Measurements from ENCODE around the gene SLC35F2.
"Not testable (repeated sequence)": the region's sequence is repeated elsewhere in the genome, so short reads cannot be mapped to it uniquely, and the experiment has no call there.

Gene SLC35F2

DNA sequence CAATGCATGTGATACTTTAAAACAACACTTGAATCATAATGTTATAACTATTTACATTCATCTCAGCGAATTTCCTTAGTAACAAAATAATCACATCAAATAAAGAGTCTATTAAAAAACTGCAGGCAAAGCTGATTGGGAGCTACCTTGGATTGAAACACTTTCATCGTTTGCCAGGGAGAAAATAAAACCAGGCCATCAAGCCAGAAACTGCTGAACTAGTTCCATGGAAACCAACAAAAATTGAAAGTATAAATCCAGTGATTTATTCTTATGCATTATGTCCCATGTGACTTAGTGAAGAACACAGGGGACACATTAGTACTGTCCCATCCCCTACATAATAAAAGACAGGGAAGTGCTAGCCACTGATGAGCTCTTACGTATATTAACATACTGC, 21.7 kb downstream of the SLC35F2 start:
- no peak for DNase-seq

DNA sequence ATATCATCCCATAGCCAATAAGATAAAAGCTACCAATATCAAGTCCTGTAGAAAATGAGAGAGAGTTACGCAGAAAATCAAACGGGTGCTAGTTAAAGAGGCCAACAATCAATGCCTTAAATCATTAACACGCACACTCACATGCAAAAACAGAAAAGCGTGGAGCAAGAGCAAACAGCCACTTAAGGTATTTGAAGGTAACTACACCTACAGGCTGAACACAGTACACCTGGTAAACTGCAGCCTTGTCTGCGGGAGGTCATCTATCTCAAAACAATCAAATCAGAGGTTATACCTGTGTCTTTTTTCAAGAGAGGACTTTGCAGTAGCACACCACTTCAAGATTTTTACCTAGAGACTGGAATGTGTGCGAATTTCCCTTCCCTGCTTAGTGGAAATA, 23.6 kb downstream of the SLC35F2 start:
- no peak for DNase-seq

DNA sequence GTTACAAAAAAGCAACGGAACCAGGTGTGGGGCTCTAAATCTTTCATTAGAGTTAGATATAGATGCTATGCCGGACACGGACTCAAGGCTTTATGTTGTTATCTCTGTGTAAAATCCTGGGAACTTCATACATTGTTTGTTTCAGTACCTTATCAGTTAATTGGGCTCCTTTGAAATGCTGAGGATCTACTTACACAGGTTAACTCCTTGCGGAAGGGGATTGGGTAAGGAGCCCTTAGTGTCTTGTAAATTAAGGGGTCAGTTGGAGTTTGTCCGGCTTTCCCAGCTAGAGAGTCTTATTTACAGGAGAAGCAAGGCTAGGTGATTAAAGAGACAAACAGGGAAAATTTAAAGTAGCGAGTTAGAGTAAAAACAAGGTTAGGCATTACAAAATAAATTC, 24.7 kb downstream of the SLC35F2 start:
- DNase-seq: not testable (repeated sequence)

DNA sequence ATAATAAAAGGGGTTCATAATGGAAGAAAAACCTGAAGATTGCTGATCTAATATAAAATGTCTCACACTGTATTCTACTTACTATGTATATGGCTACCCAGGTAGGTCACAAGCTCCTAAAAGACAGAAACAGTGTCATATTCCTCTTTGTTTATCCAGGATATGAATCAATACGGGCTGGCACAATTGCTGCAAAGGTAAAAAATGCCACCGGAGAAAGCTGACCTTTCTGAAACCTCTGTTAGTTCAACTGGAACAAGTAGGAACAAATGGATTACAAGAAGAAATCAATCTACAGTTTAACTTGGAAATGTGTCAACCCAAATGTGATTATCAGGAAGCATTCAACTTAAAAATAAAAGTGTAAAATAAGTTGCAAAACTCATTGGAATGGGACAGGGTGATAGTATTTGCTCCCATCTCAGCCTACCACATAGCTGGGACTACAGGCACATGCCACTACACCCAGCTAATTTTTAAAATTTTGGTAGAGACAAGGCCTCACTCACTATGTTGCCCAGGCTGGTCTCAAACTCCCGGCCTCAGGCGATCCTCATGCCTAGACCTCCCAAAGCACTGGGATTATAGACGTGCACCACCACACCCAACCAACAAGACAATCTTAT, 27.6 kb downstream of the SLC35F2 start:
- no peak for DNase-seq

DNA sequence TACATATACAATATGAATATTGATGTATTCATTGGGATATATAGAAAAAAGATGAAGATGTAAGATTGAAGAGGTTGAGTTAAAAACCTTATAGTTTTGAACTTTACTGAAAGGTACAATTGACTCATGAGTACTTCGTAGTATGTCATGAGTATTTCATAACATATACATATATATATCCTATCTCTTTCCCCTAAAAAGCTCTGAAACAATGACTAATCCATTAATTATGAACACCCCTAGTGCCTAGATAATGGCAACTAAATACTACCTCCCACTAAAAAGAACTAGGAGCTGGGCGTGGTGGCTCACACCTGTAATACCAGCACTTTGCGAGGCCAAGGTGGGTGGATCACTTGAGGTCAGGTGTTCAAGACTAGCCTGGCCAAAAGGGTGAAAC, 31.5 kb downstream of the SLC35F2 start:
- DNase-seq: no peak

DNA sequence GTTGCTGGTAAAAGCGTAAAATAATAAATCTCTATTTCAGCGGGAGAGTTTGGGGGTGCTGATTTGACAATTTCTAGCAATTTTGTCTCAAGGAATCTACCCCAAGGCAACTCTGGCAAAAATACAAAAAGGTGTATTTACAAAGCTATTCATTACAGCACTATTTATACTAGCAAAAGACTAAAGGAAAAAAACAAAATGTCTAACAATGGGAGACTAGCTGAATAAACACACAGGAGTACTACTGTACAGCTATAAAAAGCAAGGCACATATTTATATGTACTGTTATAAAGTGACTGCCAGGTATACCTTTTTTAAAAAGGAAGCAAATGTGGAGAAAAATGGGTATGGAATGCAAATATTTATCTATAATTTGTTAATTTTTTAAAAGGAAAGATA, 32.7 kb downstream of the SLC35F2 start:
- DNase-seq: no peak

DNA sequence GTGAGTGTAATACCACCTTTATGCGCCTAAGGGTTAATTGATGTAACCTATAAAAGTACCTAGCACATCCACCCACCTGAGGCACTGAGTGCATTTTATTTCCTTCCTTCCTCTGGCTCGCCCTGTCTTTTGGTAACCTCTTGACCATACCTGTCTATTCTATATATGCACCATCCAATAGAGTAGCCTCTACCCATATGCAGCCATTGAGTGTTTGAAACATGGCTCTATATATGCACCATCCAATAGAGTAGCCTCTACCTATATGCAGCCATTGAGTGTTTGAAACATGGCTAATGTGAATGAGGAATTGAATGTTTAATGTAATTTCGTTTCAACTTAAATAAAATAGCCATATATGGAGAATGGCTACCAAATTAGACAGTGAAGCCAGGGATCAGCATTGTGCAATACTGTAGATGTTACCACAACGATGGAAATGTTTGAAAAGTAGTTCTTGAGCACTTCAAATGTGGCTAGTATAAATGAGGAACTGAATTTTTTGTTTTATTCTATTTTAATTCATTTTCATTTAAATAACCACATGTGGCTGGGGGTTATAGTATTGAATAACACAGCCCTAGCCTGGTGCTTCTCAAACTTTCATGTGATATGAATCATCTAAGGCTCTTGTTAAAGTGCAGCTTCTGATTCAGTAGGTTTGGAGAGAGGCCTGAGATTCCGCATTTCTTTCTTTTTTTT, 33.8 kb downstream of the SLC35F2 start:
- no peak for DNase-seq

DNA sequence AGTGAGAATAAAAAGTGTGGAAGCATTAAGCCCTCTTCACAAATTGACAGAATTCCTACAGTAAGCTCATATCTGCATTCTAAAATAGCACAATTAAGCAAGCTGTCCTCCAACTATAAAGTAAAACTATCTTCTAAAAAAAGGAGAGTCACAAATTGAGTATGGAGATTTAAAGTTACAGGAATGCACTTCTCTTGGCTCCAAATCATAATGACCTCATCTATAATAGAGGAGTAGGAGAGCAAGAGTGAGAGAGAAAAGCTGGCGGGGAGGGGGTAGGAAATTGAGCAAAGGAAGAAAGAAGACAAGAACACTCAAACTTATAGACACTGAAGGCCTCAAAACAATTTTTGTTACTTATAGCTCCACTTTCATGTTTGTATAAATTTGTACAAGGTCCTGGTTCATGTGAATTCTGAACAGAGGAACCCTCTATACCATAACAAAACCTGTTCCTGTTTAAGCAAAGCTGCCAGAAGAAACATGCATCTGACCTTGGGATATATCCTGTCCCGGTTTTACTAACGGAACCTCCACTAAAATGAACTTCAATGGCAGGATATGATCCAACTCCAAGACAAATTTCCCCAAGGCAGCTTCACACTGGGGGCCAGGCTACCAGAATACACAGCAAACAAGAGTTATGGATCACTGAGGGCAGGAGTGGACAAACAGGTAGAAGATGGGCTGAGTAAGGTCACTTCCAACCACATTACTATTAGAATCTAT, 37.2 kb downstream of the SLC35F2 start:
- DNase-seq: no peak

DNA sequence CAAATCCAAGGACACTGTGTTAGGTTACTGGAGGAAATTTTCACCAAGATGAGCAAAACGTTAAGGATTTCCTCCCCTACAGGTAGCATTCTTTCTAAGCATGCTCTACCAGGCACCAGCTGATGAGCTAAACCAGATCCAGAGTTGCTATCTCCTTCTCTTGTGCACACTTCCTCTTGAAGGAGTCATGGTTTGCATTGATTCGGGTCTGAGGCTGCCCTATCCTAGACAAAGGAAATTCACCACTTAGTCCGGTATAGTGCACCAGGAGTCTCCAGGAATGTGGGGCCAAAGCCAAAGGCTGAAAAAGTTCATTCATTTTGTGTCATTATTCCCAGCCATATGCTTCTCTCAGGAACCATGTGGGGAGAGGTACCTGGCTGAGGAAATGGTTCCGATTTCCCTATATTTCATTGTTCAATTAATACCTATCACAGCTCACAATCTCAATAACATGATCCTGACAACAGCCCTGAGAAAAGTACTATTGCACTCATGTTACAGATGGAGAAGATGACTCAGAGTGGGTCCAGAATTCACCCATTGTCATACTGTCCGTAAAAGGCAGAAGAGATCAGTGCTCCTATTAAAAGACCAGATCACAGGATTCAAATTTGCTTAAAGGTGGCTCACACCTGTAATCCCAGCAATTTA, 39.1 kb downstream of the SLC35F2 start:
- no peak for DNase-seq

DNA sequence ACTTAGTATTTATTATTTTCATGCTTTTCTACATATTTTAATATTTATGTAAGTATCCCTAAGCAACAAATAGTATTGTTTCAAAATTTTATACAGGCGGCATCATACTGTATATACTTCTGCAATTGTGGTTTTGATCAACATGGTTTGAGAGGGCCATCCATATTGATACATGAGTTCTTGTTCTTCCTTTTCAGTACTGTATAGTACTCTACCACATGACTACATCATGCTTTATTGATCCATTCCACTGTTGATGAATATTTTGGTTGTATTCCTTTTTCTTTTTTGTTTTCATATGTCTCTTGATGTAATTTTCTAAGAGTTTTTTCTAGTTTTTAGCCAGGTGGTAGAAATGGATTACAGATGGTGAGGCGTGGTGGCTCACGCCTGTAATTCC, 40.1 kb downstream of the SLC35F2 start:
- no peak for DNase-seq

DNA sequence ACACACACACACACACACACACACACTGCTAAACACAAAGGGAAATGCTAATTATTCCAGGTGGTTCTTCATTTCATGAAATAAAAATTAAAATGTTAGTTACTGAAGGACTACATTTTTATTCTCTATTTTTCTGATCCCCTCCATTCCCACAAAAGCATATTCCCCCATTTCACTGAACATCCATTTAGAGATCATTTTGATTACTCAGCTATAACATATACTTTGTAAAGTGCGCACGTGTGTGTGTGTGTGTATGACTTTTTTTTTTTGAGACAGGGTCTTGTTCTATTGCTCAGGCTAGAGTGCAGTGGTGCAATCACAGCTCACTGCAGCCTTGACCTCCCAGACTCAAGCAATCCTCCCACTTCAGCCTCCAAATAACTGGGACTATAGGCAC, 42.6 kb downstream of the SLC35F2 start:
- DNase-seq: no peak

DNA sequence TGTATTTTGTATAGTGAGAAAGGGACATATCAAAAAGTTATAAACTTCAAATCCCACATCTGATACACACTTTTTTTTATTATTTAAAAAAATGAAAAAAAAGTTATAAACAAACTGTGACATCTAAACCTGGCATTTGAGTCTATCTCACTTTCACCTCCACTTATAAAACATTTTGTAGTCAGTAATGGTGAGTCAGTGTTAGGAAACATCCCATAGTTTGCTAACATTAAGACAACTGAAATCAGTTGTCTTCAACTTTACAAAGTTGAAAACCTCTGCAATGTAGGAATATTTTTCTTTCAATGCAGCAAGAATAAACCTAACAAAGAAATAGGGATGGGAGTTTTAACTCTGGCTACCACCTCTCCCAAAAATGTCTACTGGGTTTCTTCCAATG, 47.7 kb downstream of the SLC35F2 start:
- DNase-seq: no peak

DNA sequence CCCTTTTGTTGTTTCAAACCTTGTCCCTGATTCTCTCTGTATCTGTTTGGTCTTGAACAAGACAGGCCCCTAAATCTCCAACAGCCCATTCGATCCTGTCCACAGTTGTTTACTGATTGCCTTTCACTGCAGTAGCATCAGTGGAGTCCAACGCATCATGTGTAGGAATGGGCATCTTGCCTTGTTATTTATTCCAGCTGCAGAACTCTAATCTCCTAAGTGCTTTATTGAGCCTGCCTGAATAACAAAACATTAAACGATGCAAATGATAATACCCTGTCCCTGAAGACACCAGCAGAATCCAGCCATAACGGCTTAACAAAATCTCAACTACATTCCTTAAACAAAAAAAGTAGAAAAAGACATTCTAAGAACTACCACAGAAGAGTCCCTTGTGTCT, 50.1 kb downstream of the SLC35F2 start:
- DNase-seq: no peak

DNA sequence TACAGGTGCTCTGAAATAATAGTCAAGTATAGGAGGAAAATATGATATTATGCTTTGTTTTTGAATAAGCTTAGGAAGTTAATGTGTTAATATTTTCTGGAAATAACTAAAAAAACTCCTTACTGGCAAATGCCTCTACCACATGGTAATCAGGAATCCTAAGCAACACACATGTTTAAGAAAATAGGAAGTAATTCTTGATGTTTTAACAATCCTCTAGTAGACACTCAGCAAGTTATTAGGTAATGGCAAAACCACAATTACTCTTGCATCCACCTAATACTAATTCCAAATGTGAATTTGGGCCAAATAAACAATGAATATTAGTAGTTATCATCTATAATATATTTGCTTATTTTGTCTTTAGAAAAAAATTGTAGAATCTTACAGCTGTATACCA, 53.6 kb downstream of the SLC35F2 start:
- DNase-seq: no peak

DNA sequence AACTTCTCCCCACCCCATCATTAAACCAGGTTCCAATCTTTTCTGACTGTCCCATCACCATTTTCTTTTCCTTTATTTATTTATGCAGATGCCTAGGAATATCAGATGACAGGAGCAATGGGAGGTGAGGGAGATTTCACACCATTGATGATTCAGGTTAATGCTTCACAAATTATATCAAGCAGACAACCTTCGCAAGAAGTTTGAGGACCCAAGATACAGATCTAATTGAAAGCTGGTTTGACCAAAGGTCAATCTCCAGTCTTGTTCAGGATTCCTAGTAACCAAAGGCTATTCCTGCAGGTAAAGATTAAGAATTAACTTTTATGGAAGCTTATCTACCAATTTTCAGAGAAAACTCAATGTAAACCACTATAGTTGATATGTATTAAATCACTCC, 54.4 kb downstream of the SLC35F2 start:
- no peak for DNase-seq

DNA sequence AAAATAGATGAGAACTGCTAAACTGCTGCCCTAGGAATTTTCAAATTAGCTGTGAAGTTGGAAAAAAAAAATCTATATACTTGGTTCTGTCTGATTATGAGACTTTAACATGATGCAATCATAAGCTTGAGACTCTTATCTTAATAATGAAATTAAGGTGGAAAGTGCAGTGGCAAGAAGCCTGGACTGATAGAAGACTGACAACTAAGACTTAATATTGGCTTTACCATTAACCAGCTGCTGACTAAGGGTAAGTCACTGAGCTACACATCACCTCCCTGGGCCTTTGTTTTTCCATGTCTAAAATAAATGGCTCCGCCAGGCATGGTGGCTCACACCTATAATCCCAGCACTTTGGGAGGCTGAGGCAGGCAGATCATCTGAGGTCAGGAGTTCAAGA, 56.9 kb downstream of the SLC35F2 start:
- DNase-seq: no peak

DNA sequence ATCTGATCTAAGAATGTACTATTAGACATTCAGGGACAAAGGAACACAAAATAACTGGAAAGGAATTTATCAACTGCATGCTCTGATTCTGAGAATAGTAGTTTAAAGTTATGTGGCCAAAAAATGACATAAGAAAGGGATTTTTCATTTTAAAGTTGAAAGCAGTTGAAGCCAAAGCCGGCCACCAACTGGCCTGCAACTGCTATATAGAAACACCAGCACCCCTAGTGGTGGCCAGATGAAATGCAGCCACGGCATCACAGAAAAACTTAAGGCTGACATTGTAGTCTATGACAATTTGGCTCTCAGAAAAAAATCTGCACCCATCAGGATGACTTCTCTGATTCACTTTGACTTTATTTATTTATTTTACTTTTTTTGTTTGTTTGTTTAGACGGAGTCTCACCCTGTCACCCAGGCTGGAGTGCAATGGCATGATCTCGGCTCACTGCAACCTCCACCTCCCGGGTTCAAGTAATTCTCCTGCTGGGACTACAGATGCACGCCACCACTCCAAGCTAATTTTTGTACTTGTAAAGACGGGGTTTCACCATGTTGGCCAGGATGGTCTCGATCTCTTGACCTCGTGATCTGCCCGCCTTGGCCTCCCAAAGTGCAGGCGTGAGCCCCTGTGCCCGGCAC, 59.2 kb downstream of the SLC35F2 start:
- DNase-seq: peak; percentile 35 to 40

DNA sequence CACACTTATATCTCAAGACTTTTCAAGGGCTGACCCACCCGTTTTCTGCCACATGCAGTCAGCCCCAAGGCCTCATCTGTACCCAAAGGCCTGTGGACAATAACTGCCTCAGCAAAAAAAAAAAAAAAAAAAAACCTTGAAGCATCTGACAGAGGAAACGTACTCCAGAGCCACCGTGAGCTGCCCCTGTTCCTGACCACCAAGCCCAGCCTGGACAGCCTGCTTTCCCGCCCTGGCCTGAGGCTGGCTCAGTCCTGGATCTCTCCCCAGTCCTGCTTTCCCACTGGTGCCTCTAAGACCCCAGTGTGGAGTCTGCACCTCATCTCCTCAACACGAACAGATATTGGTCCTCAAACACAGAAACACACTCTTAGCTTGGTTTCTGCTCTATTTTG, 66.5 kb downstream of the SLC35F2 start:
- no peak for DNase-seq

DNA sequence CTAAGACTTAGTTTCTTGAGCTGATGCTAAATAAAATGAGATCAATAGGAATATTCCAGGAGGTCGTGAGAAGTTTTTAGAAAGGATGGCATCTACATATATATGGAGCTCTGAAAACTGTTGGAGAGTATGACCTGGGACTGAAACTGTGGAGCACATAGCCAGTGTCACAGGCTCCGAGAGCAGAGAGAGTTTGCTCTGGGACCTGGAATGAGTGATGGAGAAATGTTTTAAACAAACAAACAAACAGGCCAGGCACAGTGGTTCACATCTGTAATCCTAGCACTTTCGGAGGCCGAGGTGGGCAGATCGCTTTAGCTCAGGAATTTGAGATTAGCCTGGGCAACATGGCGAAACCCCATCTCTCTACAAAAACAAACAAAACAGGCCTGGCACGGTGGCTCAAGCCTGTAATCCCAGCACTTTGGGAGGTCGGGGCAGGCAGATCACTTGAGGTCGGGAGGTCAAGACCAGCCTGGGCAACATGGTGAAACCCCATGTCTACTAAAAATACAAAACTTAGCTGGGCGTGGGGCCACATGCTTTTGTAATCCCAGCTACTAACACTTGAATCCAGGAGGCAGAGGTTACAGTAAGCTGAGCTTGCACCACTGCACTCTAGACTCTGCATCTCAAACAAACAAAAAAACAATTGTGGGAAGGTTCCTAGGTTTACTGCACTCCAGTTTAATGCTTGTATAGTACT, 67.1 kb downstream of the SLC35F2 start:
- DNase-seq: no peak

DNA sequence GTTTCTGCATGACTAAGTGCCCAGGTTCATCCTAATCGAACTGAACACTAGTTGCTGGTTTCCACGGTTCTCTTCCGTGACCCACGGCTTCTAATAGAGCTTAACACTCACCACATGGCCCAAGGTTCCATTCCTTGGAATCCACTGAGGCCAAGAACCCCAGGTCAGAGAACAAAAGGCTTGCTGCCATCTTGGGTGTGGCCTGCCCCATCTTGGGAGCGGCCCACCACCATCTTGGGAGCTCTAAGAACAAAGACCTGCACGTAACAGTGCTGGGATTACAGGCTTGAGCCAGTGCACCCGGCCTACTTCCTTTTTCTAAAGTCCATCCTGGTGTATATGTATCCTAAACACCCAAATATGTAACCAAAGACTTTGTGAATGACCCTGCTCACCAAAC, 68.8 kb downstream of the SLC35F2 start:
- no peak for DNase-seq

DNA sequence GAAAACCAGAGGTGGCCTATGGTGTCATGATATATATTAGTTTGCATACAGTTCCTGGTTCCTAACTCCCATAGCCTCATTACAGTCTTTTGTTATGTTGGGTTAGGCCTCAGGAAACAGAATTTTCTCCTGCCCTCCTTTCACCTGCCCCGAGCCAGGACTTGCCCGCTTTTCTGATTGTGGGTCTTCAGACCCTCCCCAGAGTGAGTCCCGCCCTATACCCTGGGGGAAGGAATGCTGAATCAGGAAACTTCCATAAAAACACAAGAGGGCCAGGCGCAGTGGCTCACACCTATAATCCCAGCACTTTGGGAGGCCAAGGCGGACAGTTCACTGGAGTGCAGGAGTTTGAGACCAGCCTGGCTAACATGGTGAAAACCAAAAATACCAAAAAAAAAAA, 70.9 kb downstream of the SLC35F2 start:
- DNase-seq: no peak

DNA sequence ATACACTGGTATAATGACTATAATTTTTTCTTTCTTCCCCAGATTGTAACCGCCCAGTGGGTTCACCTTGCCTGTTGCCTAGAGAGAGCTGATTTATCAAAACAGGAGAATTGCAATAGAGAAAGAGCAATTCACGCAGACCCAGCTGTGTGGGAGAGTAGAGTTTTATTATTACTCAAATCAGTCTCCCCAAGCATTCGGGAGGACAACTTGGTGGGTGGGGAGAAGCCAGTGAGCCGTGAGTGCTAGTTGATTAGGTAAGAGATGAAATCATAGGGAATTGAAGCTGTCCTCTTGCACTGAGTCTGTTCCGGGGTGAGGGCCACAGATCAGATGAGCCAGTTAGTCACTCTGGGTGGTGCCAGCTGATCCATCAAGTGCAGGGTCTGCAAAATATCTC, 73.2 kb downstream of the SLC35F2 start:
- DNase-seq: no peak

DNA sequence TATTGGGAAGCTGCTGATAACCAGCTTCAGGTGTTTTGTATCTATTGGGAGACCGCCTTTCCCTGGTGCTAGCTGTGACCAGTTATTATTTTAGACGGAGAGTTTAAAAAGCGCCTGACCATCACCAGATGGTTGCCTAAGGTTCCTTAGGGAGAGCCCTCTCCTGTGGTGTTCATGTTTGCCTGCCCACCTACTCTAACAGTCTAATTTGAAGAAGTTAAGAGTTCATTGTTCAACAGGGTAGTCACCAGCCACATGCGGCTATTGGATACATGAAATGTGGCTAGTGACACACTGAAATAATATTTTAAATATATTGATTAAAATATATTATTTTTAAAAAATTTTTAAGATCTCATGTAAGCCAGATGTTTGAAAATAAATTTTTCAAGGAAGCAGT, 75.5 kb downstream of the SLC35F2 start:
- DNase-seq: no peak

Data from SHP77 (cell line).